T-helper 2 cell treated with Interferon-gamma antibody and Interleukin-4, amounts not matched to agents 5 μg/mL and 100 μg/mL, for 36 hours (primary cell): Measurements from ENCODE around the gene BRINP3.

ENCODE experiments used
- DNase-seq: peaks from one replicate; pipeline ENCODE4 v3.0.0; 2021; ENCODE audit warnings: low spot score
- H3K27ac Mint-ChIP-seq: one replicate; pipeline ENCODE4 v1.8.0; 2021; ENCODE audit warnings: mild to moderate bottlenecking, mixed read lengths
- H3K27me3 Mint-ChIP-seq: one replicate; pipeline ENCODE4 v1.8.0; 2021; ENCODE audit warnings: low read depth, mixed read lengths
- H3K36me3 Mint-ChIP-seq: one replicate; pipeline ENCODE4 v1.8.0; 2021; ENCODE audit warnings: low read depth, mixed read lengths
- H3K4me1 Mint-ChIP-seq: one replicate; pipeline ENCODE4 v1.8.0; 2021; ENCODE audit warnings: low read depth, mixed read lengths
- H3K4me3 Mint-ChIP-seq: one replicate; pipeline ENCODE4 v1.8.0; 2022; ENCODE audit warnings: mild to moderate bottlenecking, moderate library complexity, mixed read lengths
- H3K9me3 Mint-ChIP-seq: one replicate; pipeline ENCODE4 v1.8.0; 2021; ENCODE audit warnings: mixed read lengths

BRINP3 gene

GRCh38 chr1:190429141-190429540, 48.5 kb downstream of the BRINP3 start:
- H3K9me3 Mint-ChIP-seq, result peaks cover 1% of the 10 kb centered on the region
- H3K27ac Mint-ChIP-seq, result no peak overlapping the region
- no peaks in the 10 kb centered on the region for H3K4me1 Mint-ChIP-seq

GRCh38 chr1:190416239-190416638, 61.4 kb downstream of the BRINP3 start:
- Mint-ChIP-seq H3K36me3 (no peaks in the 10 kb centered on the region), H3K4me3 (no peak overlapping the region), H3K4me1 (no peaks in the 10 kb centered on the region), H3K9me3 (no peaks in the 10 kb centered on the region), H3K27me3 (no peaks in the 10 kb centered on the region), H3K27ac (no peak overlapping the region)
- no peak for DNase-seq

More at GRCh38 chr1:190429141-190429540, 48.5 kb downstream of the BRINP3 start:
- H3K27me3 Mint-ChIP-seq, result no peaks in the 10 kb centered on the region
- no peaks in the 10 kb centered on the region for H3K36me3 Mint-ChIP-seq
- no peak for DNase-seq
- H3K4me3 Mint-ChIP-seq, result no peak overlapping the region

- Mint-ChIP-seq H3K9me3 (peaks cover 8% of the 10 kb centered on the region), H3K36me3 (no peaks in the 10 kb centered on the region), H3K4me1 (no peaks in the 10 kb centered on the region), H3K4me3 (no peak overlapping the region), H3K27me3 (no peaks in the 10 kb centered on the region), H3K27ac (no peak overlapping the region)
- no peak for DNase-seq
These were observed 64.5 kb downstream of the BRINP3 start for GRCh38 chr1:190413142-190413541.

GRCh38 chr1:190403402-190403801, 74.3 kb downstream of the BRINP3 start:
- Mint-ChIP-seq H3K4me3 (no peak overlapping the region), H3K4me1 (no peaks in the 10 kb centered on the region), H3K27ac (no peak overlapping the region), H3K27me3 (no peaks in the 10 kb centered on the region), H3K36me3 (no peaks in the 10 kb centered on the region), H3K9me3 (peaks cover 13% of the 10 kb centered on the region)
- DNase-seq, result no peak

GRCh38 chr1:190399233-190399632, 78.4 kb downstream of the BRINP3 start:
- no peak for DNase-seq
- Mint-ChIP-seq H3K36me3 (no peaks in the 10 kb centered on the region), H3K4me1 (no peaks in the 10 kb centered on the region), H3K9me3 (peaks cover 17% of the 10 kb centered on the region), H3K27ac (no peak overlapping the region), H3K27me3 (no peaks in the 10 kb centered on the region), H3K4me3 (no peak overlapping the region)

- H3K9me3 Mint-ChIP-seq, result peaks cover 7% of the 10 kb centered on the region
- H3K4me1 Mint-ChIP-seq, result no peaks in the 10 kb centered on the region
- no peak for DNase-seq
- H3K36me3 Mint-ChIP-seq, result no peaks in the 10 kb centered on the region
- no peak overlapping the region for H3K4me3 Mint-ChIP-seq
- no peaks in the 10 kb centered on the region for H3K27me3 Mint-ChIP-seq
- no peak overlapping the region for H3K27ac Mint-ChIP-seq
These were observed 86.1 kb downstream of the BRINP3 start for GRCh38 chr1:190391582-190391981.

- no peak for DNase-seq
- no peaks in the 10 kb centered on the region for H3K36me3 Mint-ChIP-seq
- H3K9me3 Mint-ChIP-seq, result peaks cover 14% of the 10 kb centered on the region
- no peak overlapping the region for H3K4me3 Mint-ChIP-seq
- H3K4me1 Mint-ChIP-seq, result no peaks in the 10 kb centered on the region
- H3K27me3 Mint-ChIP-seq, result no peaks in the 10 kb centered on the region
- H3K27ac Mint-ChIP-seq, result no peak overlapping the region
These were observed 99.7 kb downstream of the BRINP3 start for GRCh38 chr1:190377991-190378390.

- Mint-ChIP-seq H3K4me3 (no peak overlapping the region), H3K4me1 (no peaks in the 10 kb centered on the region), H3K9me3 (peaks cover 14% of the 10 kb centered on the region), H3K36me3 (no peaks in the 10 kb centered on the region), H3K27me3 (no peaks in the 10 kb centered on the region), H3K27ac (no peak overlapping the region)
- no peak for DNase-seq
These were observed 100.4 kb downstream of the BRINP3 start for GRCh38 chr1:190377294-190377693.

GRCh38 chr1:190376044-190376443, 101.6 kb downstream of the BRINP3 start:
- Mint-ChIP-seq H3K36me3 (no peaks in the 10 kb centered on the region), H3K27me3 (no peaks in the 10 kb centered on the region), H3K27ac (no peak overlapping the region), H3K4me1 (no peaks in the 10 kb centered on the region), H3K9me3 (peaks cover 11% of the 10 kb centered on the region), H3K4me3 (no peak overlapping the region)
- DNase-seq, result no peak

- no peaks in the 10 kb centered on the region for H3K27me3 Mint-ChIP-seq
- H3K4me3 Mint-ChIP-seq, result no peak overlapping the region
- H3K9me3 Mint-ChIP-seq, result peaks cover 4% of the 10 kb centered on the region
- no peak overlapping the region for H3K27ac Mint-ChIP-seq
- no peaks in the 10 kb centered on the region for H3K4me1 Mint-ChIP-seq
- DNase-seq, result no peak
- no peaks in the 10 kb centered on the region for H3K36me3 Mint-ChIP-seq
These were observed 103.8 kb downstream of the BRINP3 start for GRCh38 chr1:190373705-190374336.

GRCh38 chr1:190367200-190367599, 110.5 kb downstream of the BRINP3 start:
- Mint-ChIP-seq H3K27me3 (no peaks in the 10 kb centered on the region), H3K9me3 (peaks cover 26% of the 10 kb centered on the region), H3K27ac (no peak overlapping the region), H3K4me1 (no peaks in the 10 kb centered on the region), H3K36me3 (no peaks in the 10 kb centered on the region), H3K4me3 (no peak overlapping the region)
- no peak for DNase-seq

GRCh38 chr1:190365283-190365682, 112.4 kb downstream of the BRINP3 start:
- no peaks in the 10 kb centered on the region for H3K4me1 Mint-ChIP-seq

GRCh38 chr1:190353538-190354101, 124.0 kb downstream of the BRINP3 start:
- Mint-ChIP-seq H3K36me3 (no peaks in the 10 kb centered on the region), H3K27ac (no peak overlapping the region), H3K9me3 (peaks cover 9% of the 10 kb centered on the region), H3K27me3 (no peaks in the 10 kb centered on the region), H3K4me3 (no peak overlapping the region), H3K4me1 (no peaks in the 10 kb centered on the region)
- DNase-seq, result no peak

More at GRCh38 chr1:190365283-190365682, 112.4 kb downstream of the BRINP3 start:
- Mint-ChIP-seq H3K9me3 (peaks cover 33% of the 10 kb centered on the region), H3K4me3 (no peak overlapping the region), H3K27ac (no peak overlapping the region), H3K36me3 (no peaks in the 10 kb centered on the region), H3K27me3 (no peaks in the 10 kb centered on the region)
- DNase-seq, result no peak

- no peaks in the 10 kb centered on the region for H3K9me3 Mint-ChIP-seq
- no peak for DNase-seq
- no peak overlapping the region for H3K4me3 Mint-ChIP-seq
- no peaks in the 10 kb centered on the region for H3K36me3 Mint-ChIP-seq
- H3K27ac Mint-ChIP-seq, result no peak overlapping the region
- H3K27me3 Mint-ChIP-seq, result no peaks in the 10 kb centered on the region
- no peaks in the 10 kb centered on the region for H3K4me1 Mint-ChIP-seq
These were observed 133.2 kb downstream of the BRINP3 start for GRCh38 chr1:190344454-190344853.

GRCh38 chr1:190338829-190339228, 138.8 kb downstream of the BRINP3 start:
- Mint-ChIP-seq H3K27ac (no peak overlapping the region), H3K9me3 (peaks cover 7% of the 10 kb centered on the region), H3K4me1 (no peaks in the 10 kb centered on the region), H3K4me3 (no peak overlapping the region), H3K36me3 (no peaks in the 10 kb centered on the region), H3K27me3 (no peaks in the 10 kb centered on the region)
- no peak for DNase-seq
